Endothelial cell of umbilical vein (primary cell): ENCODE results near the gene SMIM24. TPM values are rescaled to one million over a fixed set of nuclear protein-coding genes. Genes with fewer than 3 reads are reported as not detected.

Experiments used
- BruUV-seq: library from RNA; stranded (reverse); fragments of 400-500 nt; replicated peaks from 2 replicates; lab custom pipeline; 2021; lab: Mats Ljungman, UMichigan
- CTCF ChIA-PET: fragments of 300-600, 350-600 bp; sonication (Branson Sonifier 250); formaldehyde crosslinking; loops from one replicate; lab custom pipeline; 2021; ENCODE audit warnings: antibody characterized with exemption, inconsistent platforms; lab: Charles Lee
- POLR2A ChIA-PET: fragments of 300-600, 350-600 bp; sonication (Branson Sonifier 250); formaldehyde crosslinking; loops from one replicate; lab custom pipeline; 2021; ENCODE audit warnings: antibody characterized with exemption, inconsistent platforms; lab: Charles Lee
- DNase-seq: peaks from one replicate; pipeline ENCODE4 v3.0.0-alpha.2; 2011; ENCODE audit warnings: low read depth, low spot score
- FAIRE-seq: peaks from 2 replicates; lab custom pipeline; 2011; peaks lifted over from hg19 to GRCh38; lab: Jason Lieb, UNC
- H2AFZ ChIP-seq: 2 replicates; pipeline ENCODE4 v1.6.0; 2012; ENCODE audit warnings: low read depth, low read length, control low read depth, inconsistent platforms
- H3K27ac ChIP-seq: 2 replicates; pipeline ENCODE4 v1.5.1; 2011; ENCODE audit warnings: low read depth, mild to moderate bottlenecking, control low read depth, low read length, moderate library complexity; ENCODE audit not compliant: insufficient read depth
- H3K27me3 ChIP-seq, 2 experiments: 2 replicates each; pipeline versions ENCODE4 v1.6.0 to v1.6.1; 2011; ENCODE audit warnings: low read length in 2 of 2, mixed read lengths in 1 of 2; ENCODE audit not compliant: control insufficient read depth in 2 of 2, insufficient read depth in 2 of 2
- H3K36me3 ChIP-seq, 2 experiments: 2 replicates in 1 of 2; 3 replicates in 1 of 2; pipeline ENCODE4 v1.5.1; 2011; ENCODE audit warnings: low read length in 2 of 2, mild to moderate bottlenecking in 1 of 2, moderate library complexity in 1 of 2; ENCODE audit not compliant: control insufficient read depth in 2 of 2, insufficient read depth in 2 of 2; ENCODE audit errors: extremely low read depth in 1 of 2
- H3K4me1 ChIP-seq: 3 replicates; pipeline ENCODE4 v1.5.1; 2011; ENCODE audit warnings: mild to moderate bottlenecking, low read length; ENCODE audit not compliant: control insufficient read depth, insufficient read depth; ENCODE audit errors: extremely low read depth
- H3K4me2 ChIP-seq: 2 replicates; pipeline ENCODE4 v1.6.1; 2011; ENCODE audit warnings: low read length, control low read depth, mixed read lengths; ENCODE audit not compliant: insufficient read depth
- H3K4me3 ChIP-seq, 3 experiments: fragments of 200-600 bp in 1 of 3; sonication (generic), shearing (Covaris generic) in 1 of 3; replicated peaks in 1 of 3; 2 replicates each; pipeline ENCODE4 v1.5.1; 2011 to 2016; ENCODE audit warnings: control low read depth in 3 of 3, low read length in 3 of 3, mild to moderate bottlenecking in 2 of 3, inconsistent platforms in 1 of 3, low read depth in 1 of 3, moderate library complexity in 1 of 3; ENCODE audit not compliant: insufficient read depth in 1 of 3
- H3K79me2 ChIP-seq: 2 replicates; pipeline ENCODE4 v1.6.0; 2012; ENCODE audit warnings: low read length, inconsistent platforms; ENCODE audit not compliant: control insufficient read depth, insufficient read depth
- H3K9ac ChIP-seq: replicated peaks from 2 replicates; pipeline ENCODE3; 2011; ENCODE audit warnings: low read length, control low read depth; ENCODE audit not compliant: insufficient read depth; ENCODE audit errors: extremely low read depth
- H3K9me1 ChIP-seq: replicated peaks from 3 replicates; pipeline ENCODE4 v1.6.0; 2011; ENCODE audit warnings: mild to moderate bottlenecking, low read length; ENCODE audit not compliant: control insufficient read depth, insufficient read depth; ENCODE audit errors: extremely low read depth
- H3K9me3 ChIP-seq: replicated peaks from 2 replicates; pipeline ENCODE4 v1.5.1; 2012; ENCODE audit warnings: low read length, inconsistent platforms; ENCODE audit not compliant: control insufficient read depth, insufficient read depth
- H4K20me1 ChIP-seq: replicated peaks from 2 replicates; pipeline ENCODE3; 2011; ENCODE audit warnings: mild to moderate bottlenecking, low read length; ENCODE audit not compliant: control insufficient read depth, insufficient read depth; ENCODE audit errors: extremely low read depth
- CTCF ChIP-seq, 2 donors: IDR thresholded peaks; 1 replicate in 1 of 2; 2 replicates in 1 of 2; pipeline ENCODE4 v1.5.1; 2011; ENCODE audit warnings: low read length in 2 of 2, mild to moderate bottlenecking in 2 of 2, moderate library complexity in 2 of 2, control low read depth in 1 of 2, inconsistent platforms in 1 of 2, low read depth in 1 of 2; ENCODE audit not compliant: insufficient read depth in 1 of 2; ENCODE audit errors: extremely low read depth in 1 of 2
- EZH2 ChIP-seq: IDR thresholded peaks from 2 replicates; pipeline ENCODE4 v1.6.1; 2012; ENCODE audit warnings: borderline replicate concordance, low read depth, mild to moderate bottlenecking, moderate library complexity, low read length, inconsistent platforms; ENCODE audit not compliant: severe bottlenecking
- FOS ChIP-seq: IDR thresholded peaks from 2 replicates; pipeline ENCODE4 v1.6.1; 2011; ENCODE audit warnings: mild to moderate bottlenecking, low read length, moderate library complexity, borderline replicate concordance; ENCODE audit not compliant: insufficient read depth
- JUN ChIP-seq: IDR thresholded peaks from 2 replicates; pipeline ENCODE4 v1.6.1; 2011; ENCODE audit warnings: borderline replicate concordance, low read depth; ENCODE audit not compliant: insufficient read length, insufficient read depth
- MAX ChIP-seq: IDR thresholded peaks from 2 replicates; pipeline ENCODE4 v1.6.1; 2011; ENCODE audit not compliant: insufficient read depth, insufficient read length
- POLR2A ChIP-seq: IDR thresholded peaks from 2 replicates; pipeline ENCODE4 v1.6.1; 2012; ENCODE audit warnings: low read depth, mild to moderate bottlenecking, control low read depth, low read length
- dilution Hi-C: fragments of 300-500 bp; cut with MboI; formaldehyde crosslinking; loops from one replicate; pipeline ENCODE4 v1.15.0; 2019; ENCODE audit warnings: low sequenced_read_pairs; ENCODE audit not compliant: extremely low pct_ligation_motif_present
- intact Hi-C: fragments of 100-400 bp; cut with micrococcal nuclease; formaldehyde crosslinking; loops from one replicate; pipeline ENCODE4 v1.10.0; 2022
- polyA plus RNA-seq, 4 experiments: library from polyadenylated mRNA; depleted of rRNA in 3 of 4; stranded (reverse) in 3 of 4; unstranded in 1 of 4; fragments of >200 nt; gene quantifications; 2 replicates each; pipeline versions ENCODE4 v1.2.1 to v1.2.3, GENCODE V29; 2011 to 2012; ENCODE audit warnings: missing spikeins in 1 of 4
- total RNA-seq: library from RNA; stranded (reverse); gene quantifications from 2 replicates; pipeline ENCODE4 v1.2.3, GENCODE V29; 2021

Gene SMIM24
- total and polyA plus RNA-seq, 2 donors (not counting 3 experiments of a cell fraction or from before 2014, with no cell fraction given), result not detected

- intact Hi-C loops, result no loop called here
- no peaks in the 10 kb centered on the region for H3K4me1 ChIP-seq
- BruUV-seq, result no TSS peak
- no peaks in the 10 kb centered on the region for H3K9me1 ChIP-seq
- no peak overlapping the region for H3K4me3 ChIP-seq
- peaks cover 0 to 51% of the 10 kb centered on the region in 2 experiments for H3K36me3 ChIP-seq
- no peaks in the 10 kb centered on the region for H3K27me3 ChIP-seq
- dilution Hi-C loops, result no loop called here
- DNase-seq (no peak), FAIRE-seq (no peak)
- H3K4me2 ChIP-seq, result no peak overlapping the region
- POLR2A ChIA-PET, result no interaction called here
- CTCF ChIA-PET, result no interaction called here
- no peaks in the 10 kb centered on the region for H3K9me3 ChIP-seq
- no peaks in the 10 kb centered on the region for H4K20me1 ChIP-seq
- no peak for TF ChIP-seq CTCF (IDR thresholded peaks at IDR 0.05; ENCODE audit: extremely low read depth in 1 of 2, insufficient read depth in 1 of 2, low read depth in 1 of 2, low read length in 2 of 2)
- TF ChIP-seq POLR2A, result no peak
- no peak for TF ChIP-seq JUN
- TF ChIP-seq FOS, result no peak
- no peak for TF ChIP-seq EZH2
- no peak for TF ChIP-seq MAX
- H2AFZ ChIP-seq, result no peak overlapping the region
- H3K79me2 ChIP-seq, result peaks cover 42% of the 10 kb centered on the region
- H3K9ac ChIP-seq, result no peak overlapping the region
- H3K27ac ChIP-seq, result no peak overlapping the region
Observed at GRCh38 chr19:3522421-3523360, 42.4 kb upstream of the SMIM24 start.
